Activated CD4-positive, alpha-beta T cell treated with anti-CD3 and anti-CD28 coated beads, Interleukin-2, amount 10 ng/mL, durations not matched to agents 7 days and 5 days (primary cell): Measurements from ENCODE around the gene SPAG16. TPM values are rescaled to one million over a fixed set of nuclear protein-coding genes. Genes with fewer than 3 reads are reported as not detected.
"Not testable (repeated sequence)": the region's sequence is repeated elsewhere in the genome, so short reads cannot be mapped to it uniquely, and the experiment has no call there.

Source experiments
- CTCF ChIA-PET: fragments of 350-600 bp; sonication (Branson Sonifier 250); formaldehyde crosslinking; loops from one replicate; lab custom pipeline; 2021; ENCODE audit warnings: antibody characterized with exemption; lab: Charles Lee
- POLR2A ChIA-PET: fragments of 350-600 bp; sonication (Branson Sonifier 250); formaldehyde crosslinking; loops from one replicate; lab custom pipeline; 2021; ENCODE audit warnings: antibody characterized with exemption; lab: Charles Lee
- DNase-seq: peaks from one replicate; pipeline ENCODE4 v3.0.0-alpha.2; 2020
- H3K27ac Mint-ChIP-seq: one replicate; pipeline ENCODE4 v1.8.0; 2021; ENCODE audit warnings: mild to moderate bottlenecking, moderate library complexity, mixed read lengths
- H3K27me3 Mint-ChIP-seq: one replicate; pipeline ENCODE4 v1.8.0; 2021; ENCODE audit warnings: mixed read lengths
- H3K36me3 Mint-ChIP-seq: one replicate; pipeline ENCODE4 v1.8.0; 2021; ENCODE audit warnings: low read depth, mixed read lengths
- H3K4me1 Mint-ChIP-seq: one replicate; pipeline ENCODE4 v1.8.0; 2021; ENCODE audit warnings: mixed read lengths
- H3K4me3 Mint-ChIP-seq: one replicate; pipeline ENCODE4 v1.8.0; 2021; ENCODE audit warnings: mild to moderate bottlenecking, moderate library complexity, mixed read lengths
- H3K9me3 Mint-ChIP-seq: one replicate; pipeline ENCODE4 v1.8.0; 2021; ENCODE audit warnings: mixed read lengths
- total RNA-seq, 2 experiments: library from RNA; stranded (reverse); gene quantifications; one replicate each; pipeline ENCODE4 v1.2.3, GENCODE V29; 2021

SPAG16 gene
- total RNA-seq, 2 experiments from 2014 or later: 10.6 to 10.7 TPM

DNA sequence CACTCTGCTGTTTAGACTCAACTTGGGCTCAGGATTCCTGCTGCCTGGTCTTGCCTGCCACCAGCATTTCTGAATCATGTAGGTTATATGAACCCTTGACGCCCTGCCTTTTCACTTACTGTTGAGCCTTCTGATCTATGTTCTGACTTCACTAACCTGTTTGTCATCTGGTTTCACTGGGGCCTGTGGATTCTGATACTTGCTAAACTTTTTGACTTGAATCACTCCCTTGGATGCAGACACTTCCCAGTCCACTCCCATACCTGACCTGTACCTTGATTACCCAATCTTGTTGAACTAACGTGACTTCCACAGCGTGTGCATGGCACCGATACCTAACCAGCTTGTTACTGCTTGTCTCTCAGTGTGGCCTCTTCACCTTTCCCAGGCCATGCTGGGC is 35.6 kb upstream of the SPAG16 start:
- peaks cover 9% of the 10 kb centered on the region for H3K4me1 Mint-ChIP-seq
- POLR2A ChIA-PET: no interaction called here
- DNase-seq: no peak
- H3K27ac Mint-ChIP-seq: no peak overlapping the region
- CTCF ChIA-PET: no interaction called here
- H3K9me3 Mint-ChIP-seq: no peaks in the 10 kb centered on the region
- H3K36me3 Mint-ChIP-seq: no peaks in the 10 kb centered on the region
- peaks cover 10% of the 10 kb centered on the region for H3K27me3 Mint-ChIP-seq
- no peak overlapping the region for H3K4me3 Mint-ChIP-seq

- no peaks in the 10 kb centered on the region for H3K9me3 Mint-ChIP-seq
- no peaks in the 10 kb centered on the region for H3K36me3 Mint-ChIP-seq
- H3K27ac Mint-ChIP-seq: no peak overlapping the region
- H3K4me1 Mint-ChIP-seq: peaks cover 8% of the 10 kb centered on the region
- POLR2A ChIA-PET: no interaction called here
- no peak for DNase-seq
- CTCF ChIA-PET: no interaction called here
- peaks cover 10% of the 10 kb centered on the region for H3K27me3 Mint-ChIP-seq
- no peak overlapping the region for H3K4me3 Mint-ChIP-seq
Measured at GRCh38 chr2:213249502-213249901, 34.8 kb upstream of the SPAG16 start.

GRCh38 chr2:213251618-213252017 is 32.6 kb upstream of the SPAG16 start:
- POLR2A ChIA-PET: no interaction called here
- Mint-ChIP-seq H3K4me3 (no peak overlapping the region), H3K36me3 (no peaks in the 10 kb centered on the region), H3K9me3 (no peaks in the 10 kb centered on the region), H3K27ac (peak overlapping the region; percentile 4), H3K4me1 (peaks cover 8% of the 10 kb centered on the region), H3K27me3 (peaks cover 10% of the 10 kb centered on the region)
- no peak for DNase-seq
- CTCF ChIA-PET: interaction anchor here (1.0 kb wide), 1 partner anchor 8 kb away, joined by 3 read pairs; no protein-coding TSS in a partner anchor

DNA sequence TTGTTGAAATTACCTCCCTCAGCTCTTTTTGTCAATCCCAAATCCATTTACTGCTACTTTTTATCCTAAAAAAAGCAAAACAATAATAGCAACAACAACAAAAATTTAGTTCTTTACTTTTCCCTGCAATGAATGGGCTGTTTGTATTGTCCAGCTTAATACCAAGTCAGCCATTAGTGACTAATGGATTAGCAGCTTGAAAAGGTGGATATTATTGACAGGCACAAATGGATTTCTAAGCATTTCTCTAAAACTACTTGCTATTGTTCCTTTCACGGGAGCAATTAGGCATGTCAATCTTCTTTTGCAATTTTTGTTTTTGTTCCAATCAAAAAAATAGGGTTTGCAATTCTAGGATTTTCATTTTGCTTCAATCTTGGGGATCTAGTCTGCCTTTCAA is 32.1 kb upstream of the SPAG16 start:
- no peaks in the 10 kb centered on the region for H3K9me3 Mint-ChIP-seq
- H3K27me3 Mint-ChIP-seq: peaks cover 10% of the 10 kb centered on the region
- peaks cover 8% of the 10 kb centered on the region for H3K4me1 Mint-ChIP-seq
- ChIA-PET POLR2A (no interaction called here), CTCF (interaction anchor here (1.0 kb wide), 1 partner anchor 9 kb away, joined by 3 read pairs; no protein-coding TSS in a partner anchor)
- H3K4me3 Mint-ChIP-seq: no peak overlapping the region
- no peak for DNase-seq
- no peak overlapping the region for H3K27ac Mint-ChIP-seq
- no peaks in the 10 kb centered on the region for H3K36me3 Mint-ChIP-seq

DNA sequence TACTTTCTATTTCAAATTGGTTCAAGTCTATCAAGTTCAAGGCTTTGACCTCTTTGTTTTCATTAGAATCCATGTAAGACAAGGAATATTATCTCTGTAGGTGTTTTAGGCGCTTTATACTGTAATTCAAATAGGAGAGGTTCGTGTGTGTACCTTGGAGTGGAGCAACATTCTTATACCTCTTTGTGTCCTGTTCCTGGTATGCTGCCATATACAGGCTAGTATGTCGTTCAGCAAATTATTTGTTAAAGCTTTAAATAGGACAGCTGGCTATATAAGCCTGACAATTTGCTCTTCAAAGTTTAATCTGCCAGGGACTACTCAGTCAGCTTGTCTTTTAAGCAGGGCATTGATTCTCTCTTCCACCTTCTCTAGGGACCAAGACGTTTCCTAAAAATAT is 31.1 kb upstream of the SPAG16 start:
- ChIA-PET CTCF (no interaction called here), POLR2A (no interaction called here)
- H3K27me3 Mint-ChIP-seq: peaks cover 10% of the 10 kb centered on the region
- no peak overlapping the region for H3K4me3 Mint-ChIP-seq
- H3K9me3 Mint-ChIP-seq: no peaks in the 10 kb centered on the region
- H3K36me3 Mint-ChIP-seq: no peaks in the 10 kb centered on the region
- peaks cover 5% of the 10 kb centered on the region for H3K4me1 Mint-ChIP-seq
- H3K27ac Mint-ChIP-seq: no peak overlapping the region
- no peak for DNase-seq

DNA sequence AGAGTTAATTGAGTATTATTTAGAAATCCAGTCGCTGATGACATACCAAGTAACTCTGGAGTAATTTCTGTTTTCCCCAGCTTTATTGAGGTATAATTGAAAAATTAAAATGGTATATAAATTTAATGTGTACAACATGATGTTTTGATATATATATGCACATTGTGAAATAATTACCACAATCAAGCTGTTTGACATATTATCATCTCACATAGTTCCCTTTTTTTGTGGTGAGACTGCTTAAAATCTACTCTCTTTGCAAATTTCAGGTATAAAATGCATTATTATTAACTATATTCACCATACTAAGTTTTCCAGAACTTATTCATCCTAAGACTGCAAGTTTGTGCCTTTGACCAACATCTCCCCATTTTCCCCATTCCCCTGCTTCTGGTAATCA is 25.0 kb upstream of the SPAG16 start:
- H3K36me3 Mint-ChIP-seq: no peaks in the 10 kb centered on the region
- POLR2A ChIA-PET: no interaction called here
- DNase-seq: no peak
- H3K4me3 Mint-ChIP-seq: no peak overlapping the region
- peaks cover 4% of the 10 kb centered on the region for H3K27me3 Mint-ChIP-seq
- CTCF ChIA-PET: no interaction called here
- no peaks in the 10 kb centered on the region for H3K9me3 Mint-ChIP-seq
- H3K4me1 Mint-ChIP-seq: no peaks in the 10 kb centered on the region
- H3K27ac Mint-ChIP-seq: no peak overlapping the region

DNA sequence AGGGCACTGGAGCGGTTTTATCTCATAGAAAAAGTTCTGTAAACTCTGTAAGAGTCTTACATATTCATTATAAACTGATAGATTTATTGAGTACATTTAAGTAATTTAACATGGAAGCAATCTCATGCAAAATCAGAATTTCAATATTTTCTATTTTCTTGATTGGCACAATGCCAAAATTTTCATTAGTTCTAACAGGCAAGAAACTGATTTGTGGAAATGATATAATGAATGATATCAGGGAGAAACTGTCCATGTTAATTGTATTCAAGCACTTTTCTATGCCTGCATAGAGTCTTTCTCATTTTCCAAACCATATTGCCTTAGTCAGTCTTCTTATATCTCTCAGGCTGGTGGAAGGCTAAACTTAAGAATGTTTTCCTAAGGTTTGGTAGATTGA is 23.0 kb upstream of the SPAG16 start:
- Mint-ChIP-seq H3K4me1 (no peaks in the 10 kb centered on the region), H3K4me3 (no peak overlapping the region), H3K9me3 (no peaks in the 10 kb centered on the region), H3K27me3 (peaks cover 4% of the 10 kb centered on the region), H3K27ac (no peak overlapping the region), H3K36me3 (no peaks in the 10 kb centered on the region)
- CTCF ChIA-PET: no interaction called here
- DNase-seq: no peak
- POLR2A ChIA-PET: no interaction called here

GRCh38 chr2:213261715-213262114 is 22.5 kb upstream of the SPAG16 start:
- H3K9me3 Mint-ChIP-seq: no peaks in the 10 kb centered on the region
- peaks cover 4% of the 10 kb centered on the region for H3K27me3 Mint-ChIP-seq
- CTCF ChIA-PET: no interaction called here
- no peak overlapping the region for H3K4me3 Mint-ChIP-seq
- no peak for DNase-seq
- no peaks in the 10 kb centered on the region for H3K36me3 Mint-ChIP-seq
- no peak overlapping the region for H3K27ac Mint-ChIP-seq
- POLR2A ChIA-PET: no interaction called here
- H3K4me1 Mint-ChIP-seq: no peaks in the 10 kb centered on the region

DNA sequence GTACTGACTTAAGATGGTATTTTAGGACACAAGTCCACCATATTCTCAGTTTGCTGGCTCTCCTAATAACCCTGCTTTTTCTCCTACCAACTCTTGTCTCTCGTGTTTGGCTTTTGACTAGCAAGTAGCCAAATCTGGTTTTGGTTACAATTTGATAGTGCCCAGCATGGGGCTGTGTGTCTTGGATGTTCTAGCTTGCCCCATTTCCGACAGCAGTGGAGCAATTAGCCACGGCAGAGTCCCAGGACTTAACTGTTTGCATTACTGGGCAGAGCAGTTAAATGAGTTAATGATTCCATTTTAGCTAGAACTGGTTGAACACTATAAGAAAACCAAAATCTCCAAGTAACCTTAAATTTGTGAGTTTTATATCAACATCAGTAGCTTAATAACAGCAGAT is 18.6 kb upstream of the SPAG16 start:
- H3K27ac Mint-ChIP-seq: no peak overlapping the region
- POLR2A ChIA-PET: no interaction called here
- H3K27me3 Mint-ChIP-seq: peaks cover 4% of the 10 kb centered on the region
- H3K4me3 Mint-ChIP-seq: no peak overlapping the region
- no peak for DNase-seq
- no peaks in the 10 kb centered on the region for H3K9me3 Mint-ChIP-seq
- H3K36me3 Mint-ChIP-seq: no peaks in the 10 kb centered on the region
- CTCF ChIA-PET: no interaction called here
- H3K4me1 Mint-ChIP-seq: no peaks in the 10 kb centered on the region

DNA sequence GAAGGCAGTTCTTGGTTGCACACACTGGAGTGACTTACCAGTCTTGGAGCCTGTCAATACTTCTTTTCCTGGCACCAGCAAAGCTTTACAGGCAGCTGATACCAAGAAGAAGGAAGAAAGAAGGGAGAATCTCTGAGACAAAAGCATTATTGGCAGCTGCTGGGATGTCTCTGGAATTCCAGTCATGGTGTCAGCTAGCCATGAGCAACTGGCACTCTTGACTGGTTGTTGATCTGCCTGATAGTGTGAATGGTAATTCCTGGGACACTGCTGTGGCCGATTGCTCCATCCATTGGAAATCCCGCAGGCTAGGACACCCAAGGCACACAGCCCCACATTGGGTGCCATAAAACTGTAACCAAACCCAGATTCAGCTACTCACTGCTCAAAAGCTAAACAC is 17.8 kb upstream of the SPAG16 start:
- POLR2A ChIA-PET: no interaction called here
- H3K36me3 Mint-ChIP-seq: no peaks in the 10 kb centered on the region
- H3K27me3 Mint-ChIP-seq: peaks cover 4% of the 10 kb centered on the region

GRCh38 chr2:213271947-213272346 is 12.3 kb upstream of the SPAG16 start:
- POLR2A ChIA-PET: no interaction called here
- no peak overlapping the region for H3K4me3 Mint-ChIP-seq
- no peaks in the 10 kb centered on the region for H3K36me3 Mint-ChIP-seq
- H3K9me3 Mint-ChIP-seq: no peaks in the 10 kb centered on the region
- no peak overlapping the region for H3K27ac Mint-ChIP-seq
- no peaks in the 10 kb centered on the region for H3K4me1 Mint-ChIP-seq
- CTCF ChIA-PET: no interaction called here
- H3K27me3 Mint-ChIP-seq: peaks cover 4% of the 10 kb centered on the region
- DNase-seq: no peak

More for the DNA sequence above, 17.8 kb upstream of the SPAG16 start:
- CTCF ChIA-PET: no interaction called here
- no peaks in the 10 kb centered on the region for H3K9me3 Mint-ChIP-seq
- H3K27ac Mint-ChIP-seq: no peak overlapping the region
- no peak for DNase-seq
- no peaks in the 10 kb centered on the region for H3K4me1 Mint-ChIP-seq
- H3K4me3 Mint-ChIP-seq: no peak overlapping the region

DNA sequence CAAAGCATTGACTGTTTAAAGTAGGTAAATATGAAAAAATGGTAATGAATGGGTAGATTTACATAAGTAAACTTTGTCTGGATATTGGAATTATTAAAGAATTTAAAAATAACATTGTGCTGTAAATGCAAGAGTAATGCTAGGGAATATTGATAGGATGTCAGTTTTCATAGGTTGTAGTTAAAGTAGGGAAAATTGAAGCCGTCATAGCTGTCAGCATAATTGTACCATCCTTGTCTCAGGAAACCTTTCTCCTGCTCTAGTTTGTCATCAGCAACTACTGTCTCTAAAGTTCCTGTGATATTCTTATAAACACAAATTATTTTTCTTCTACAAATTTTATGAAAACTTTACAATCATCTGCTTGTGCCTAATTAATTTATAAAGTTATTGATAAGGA is 10.1 kb upstream of the SPAG16 start:
- ChIA-PET POLR2A (no interaction called here), CTCF (interaction anchor here (1.7 kb wide), 1 partner anchor 10 kb away, joined by 4 read pairs; no protein-coding TSS in a partner anchor)
- H3K4me1 Mint-ChIP-seq: no peaks in the 10 kb centered on the region
- no peaks in the 10 kb centered on the region for H3K36me3 Mint-ChIP-seq
- DNase-seq: no peak
- peaks cover 4% of the 10 kb centered on the region for H3K27me3 Mint-ChIP-seq
- H3K9me3 Mint-ChIP-seq: peaks cover 5% of the 10 kb centered on the region
- H3K27ac Mint-ChIP-seq: no peak overlapping the region
- no peak overlapping the region for H3K4me3 Mint-ChIP-seq

DNA sequence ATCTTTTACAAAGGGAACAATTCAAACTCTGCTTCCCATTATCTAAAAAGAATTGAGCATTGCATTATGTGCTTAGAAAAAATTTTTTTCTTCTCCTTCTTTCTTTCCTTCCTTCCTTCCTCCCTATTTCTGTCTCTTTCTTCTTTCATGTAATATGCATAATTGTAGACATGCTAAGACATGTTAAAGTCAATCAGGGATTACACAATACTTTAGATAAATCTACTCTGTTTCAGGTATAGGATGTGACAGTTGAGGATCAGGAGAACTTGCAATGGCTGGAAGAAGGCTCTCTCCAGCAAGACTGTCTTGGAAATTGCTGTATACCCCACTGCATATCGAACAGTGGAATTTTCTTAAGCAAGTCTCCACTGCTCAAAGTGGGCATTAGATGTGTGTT is 9.0 kb upstream of the SPAG16 start:
- Mint-ChIP-seq H3K9me3 (peaks cover 5% of the 10 kb centered on the region), H3K27ac (no peak overlapping the region), H3K27me3 (peaks cover 7% of the 10 kb centered on the region), H3K36me3 (no peaks in the 10 kb centered on the region), H3K4me1 (no peaks in the 10 kb centered on the region), H3K4me3 (no peak overlapping the region)
- DNase-seq: no peak
- POLR2A ChIA-PET: no interaction called here
- CTCF ChIA-PET: interaction anchor here (1.7 kb wide), 1 partner anchor 8 kb away, joined by 4 read pairs; no protein-coding TSS in a partner anchor

- DNase-seq, H3K27me3 Mint-ChIP-seq, H3K4me3 Mint-ChIP-seq, H3K27ac Mint-ChIP-seq, CTCF ChIA-PET, H3K4me1 Mint-ChIP-seq, H3K36me3 Mint-ChIP-seq, H3K9me3 Mint-ChIP-seq, POLR2A ChIA-PET: not testable (repeated sequence)
Measured at GRCh38 chr2:213277134-213277533, 7.1 kb upstream of the SPAG16 start.
